Endodermal cell (in vitro differentiated cells): ENCODE data around the gene EGLN1. TPM values are rescaled to one million over a fixed set of nuclear protein-coding genes. Genes with fewer than 3 reads are reported as not detected.

Experiments
- DNase-seq: peaks from one replicate; pipeline ENCODE4 v3.0.0-alpha.2; 2017
- H3K27ac ChIP-seq: 2 replicates; pipeline ENCODE4 v1.5.1; 2013; ENCODE audit warnings: mild to moderate bottlenecking, low read depth, low read length, moderate library complexity
- H3K27me3 ChIP-seq: 2 replicates; pipeline ENCODE4 v1.6.1; 2013; ENCODE audit warnings: mild to moderate bottlenecking, low read length, moderate library complexity; ENCODE audit not compliant: insufficient read depth, control insufficient read depth, poor library complexity, severe bottlenecking
- H3K36me3 ChIP-seq: 2 replicates; pipeline ENCODE4 v1.7.0; 2013; ENCODE audit warnings: mild to moderate bottlenecking, low read length, moderate library complexity; ENCODE audit not compliant: control insufficient read depth, insufficient read depth
- H3K4me1 ChIP-seq: one replicate; pipeline ENCODE4 v1.7.0; 2013; ENCODE audit warnings: low read length; ENCODE audit not compliant: control insufficient read depth, insufficient read depth
- H3K4me3 ChIP-seq: 2 replicates; pipeline ENCODE4 v1.5.1; 2013; ENCODE audit warnings: mild to moderate bottlenecking, low read length, moderate library complexity
- H3K9ac ChIP-seq: 2 replicates; pipeline ENCODE4 v1.6.1; 2013; ENCODE audit warnings: mild to moderate bottlenecking, low read length, moderate library complexity; ENCODE audit not compliant: poor library complexity, severe bottlenecking; ENCODE audit errors: extremely low read depth
- H3K9me3 ChIP-seq: 2 replicates; pipeline ENCODE4 v1.6.1; 2013; ENCODE audit warnings: mild to moderate bottlenecking, low read length, moderate library complexity; ENCODE audit not compliant: control insufficient read depth
- H3K27ac Mint-ChIP-seq: 2 replicates; pipeline ENCODE4 v1.8.0; 2020; ENCODE audit warnings: mixed read lengths
- H3K27me3 Mint-ChIP-seq: 2 replicates; pipeline ENCODE4 v1.8.0; 2021; ENCODE audit warnings: mild to moderate bottlenecking, mixed read lengths; ENCODE audit not compliant: insufficient read depth
- H3K36me3 Mint-ChIP-seq: 2 replicates; pipeline ENCODE4 v1.8.0; 2020; ENCODE audit warnings: low read depth, mixed read lengths
- H3K4me1 Mint-ChIP-seq: 2 replicates; pipeline ENCODE4 v1.8.0; 2020; ENCODE audit warnings: mixed read lengths
- H3K4me3 Mint-ChIP-seq: 2 replicates; pipeline ENCODE4 v1.8.0; 2020; ENCODE audit warnings: mild to moderate bottlenecking, moderate library complexity, mixed read lengths
- H3K9me3 Mint-ChIP-seq: 2 replicates; pipeline ENCODE4 v1.8.0; 2020; ENCODE audit warnings: mild to moderate bottlenecking, mixed read lengths
- WGBS, 2 experiments: methylation state at CpG; one replicate each; pipeline versions ENCODE4 v1.1.5 to v1.1.7; 2013; ENCODE audit warnings: missing lambda C conversion rate in 2 of 2, mixed read lengths in 1 of 2; ENCODE audit not compliant: insufficient coverage in 1 of 2, insufficient read length in 1 of 2; 5-methylcytosine and 5-hydroxymethylcytosine counted together
- total RNA-seq, 2 donors: library from RNA; stranded (reverse); fragmentation: NEBNext Ultra II Directional in 1 of 2; extraction: Animal tissue kit (Norgen Biotek cat#: 25700) in 1 of 2; gene quantifications; 2 replicates in 1 of 2; 3 replicates in 1 of 2; pipeline ENCODE4 v1.2.1, GENCODE V29; 2021
- TF ChIP-seq, protein P1 (sequence below): fragments of 200-600 bp; sonication (generic); conservative IDR thresholded peaks from 2 replicates; pipeline ENCODE4 v1.5.0; 2021; ENCODE audit warnings: antibody characterized with exemption, mild to moderate bottlenecking

EGLN1 gene
- total RNA-seq, 2 donors from 2014 or later = 12.2 to 17.4 TPM

GRCh38 chr1:231420299-231420958, 1.7 kb downstream of the EGLN1 start:
- Mint-ChIP-seq H3K27ac (peak overlapping the region; percentile 88), H3K9me3 (no peaks in the 10 kb centered on the region), H3K36me3 (peaks cover 2% of the 10 kb centered on the region), H3K4me1 (peaks cover 32% of the 10 kb centered on the region), H3K4me3 (peak overlapping the region; percentile 85), H3K27me3 (peaks cover 40% of the 10 kb centered on the region)
- Histone ChIP-seq H3K9ac (peak overlapping the region; percentile 47), H3K27ac (no peak overlapping the region), H3K4me3 (peak overlapping the region; percentile 90), H3K9me3 (no peaks in the 10 kb centered on the region), H3K36me3 (no peaks in the 10 kb centered on the region), H3K27me3 (peaks cover 16% of the 10 kb centered on the region), H3K4me1 (peaks cover 4% of the 10 kb centered on the region)
- DNase-seq = peak; percentile 54
- WGBS, 2 experiments = 2 to 3% methylated on average over 15 to 18 of the region's 18 CpGs
- TF ChIP-seq, protein P1, sequence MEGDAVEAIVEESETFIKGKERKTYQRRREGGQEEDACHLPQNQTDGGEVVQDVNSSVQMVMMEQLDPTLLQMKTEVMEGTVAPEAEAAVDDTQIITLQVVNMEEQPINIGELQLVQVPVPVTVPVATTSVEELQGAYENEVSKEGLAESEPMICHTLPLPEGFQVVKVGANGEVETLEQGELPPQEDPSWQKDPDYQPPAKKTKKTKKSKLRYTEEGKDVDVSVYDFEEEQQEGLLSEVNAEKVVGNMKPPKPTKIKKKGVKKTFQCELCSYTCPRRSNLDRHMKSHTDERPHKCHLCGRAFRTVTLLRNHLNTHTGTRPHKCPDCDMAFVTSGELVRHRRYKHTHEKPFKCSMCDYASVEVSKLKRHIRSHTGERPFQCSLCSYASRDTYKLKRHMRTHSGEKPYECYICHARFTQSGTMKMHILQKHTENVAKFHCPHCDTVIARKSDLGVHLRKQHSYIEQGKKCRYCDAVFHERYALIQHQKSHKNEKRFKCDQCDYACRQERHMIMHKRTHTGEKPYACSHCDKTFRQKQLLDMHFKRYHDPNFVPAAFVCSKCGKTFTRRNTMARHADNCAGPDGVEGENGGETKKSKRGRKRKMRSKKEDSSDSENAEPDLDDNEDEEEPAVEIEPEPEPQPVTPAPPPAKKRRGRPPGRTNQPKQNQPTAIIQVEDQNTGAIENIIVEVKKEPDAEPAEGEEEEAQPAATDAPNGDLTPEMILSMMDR = no peak

DNA sequence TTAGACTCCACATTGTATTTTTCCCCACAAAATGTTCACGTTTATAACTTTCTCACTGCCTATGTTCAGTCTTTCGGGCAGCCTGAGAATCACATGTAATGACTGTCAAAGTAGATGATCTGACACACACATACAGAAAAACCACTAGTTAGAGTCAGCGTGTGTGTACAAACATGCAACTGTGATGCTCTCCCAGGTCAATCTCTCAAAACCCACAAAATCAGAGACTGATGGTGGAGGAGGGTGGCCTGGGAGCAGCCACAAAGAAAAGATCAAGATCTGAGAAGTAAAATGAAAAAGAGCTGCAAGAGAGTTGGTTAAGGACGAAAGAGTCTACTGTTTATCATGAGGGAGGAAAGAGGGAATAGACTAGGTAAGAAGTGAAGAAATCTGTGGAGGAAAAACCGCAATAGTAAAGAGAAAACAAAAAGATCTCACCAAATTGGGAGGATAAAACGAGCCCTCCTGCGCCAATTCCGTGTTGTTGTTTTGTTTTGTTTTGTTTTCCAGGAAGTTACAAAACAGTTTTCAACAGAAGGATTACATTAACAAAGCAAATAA, 2.3 kb downstream of the EGLN1 start:
- Histone ChIP-seq H3K36me3 (no peaks in the 10 kb centered on the region), H3K4me1 (peaks cover 4% of the 10 kb centered on the region), H3K4me3 (peak overlapping the region; percentile 90), H3K27me3 (peaks cover 16% of the 10 kb centered on the region), H3K9me3 (no peaks in the 10 kb centered on the region), H3K27ac (no peak overlapping the region), H3K9ac (no peak overlapping the region)
- H3K4me3 Mint-ChIP-seq = peak overlapping the region; percentile 85
- peaks cover 2% of the 10 kb centered on the region for H3K36me3 Mint-ChIP-seq
- TF ChIP-seq, protein P1 = no peak
- no peak overlapping the region for H3K27ac Mint-ChIP-seq
- WGBS, 2 experiments = 34 to 35% methylated on average over 6 to 8 of the region's 8 CpGs
- H3K27me3 Mint-ChIP-seq = peaks cover 35% of the 10 kb centered on the region
- peaks cover 32% of the 10 kb centered on the region for H3K4me1 Mint-ChIP-seq
- no peak for DNase-seq
- H3K9me3 Mint-ChIP-seq = no peaks in the 10 kb centered on the region

DNA sequence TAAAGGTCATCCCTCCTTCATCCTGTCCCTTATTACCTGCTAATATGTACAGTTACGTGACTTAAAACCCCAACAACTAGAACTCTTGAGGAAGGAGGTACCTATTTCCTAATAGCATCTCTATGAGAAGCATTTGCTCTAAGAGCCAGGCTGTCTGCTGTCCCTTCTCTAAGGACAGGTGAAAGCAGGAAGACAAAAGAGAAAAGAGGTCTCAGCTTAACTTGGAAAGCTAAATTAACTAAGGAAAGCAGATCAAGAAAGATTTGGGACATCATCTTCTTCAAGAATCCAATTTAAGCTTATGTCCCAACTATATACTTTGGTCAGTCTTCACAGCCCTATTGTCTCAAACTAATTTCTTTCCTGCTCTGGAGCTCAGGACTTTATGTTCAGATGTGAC, 2.9 kb downstream of the EGLN1 start:
- no peak for DNase-seq
- Mint-ChIP-seq H3K9me3 (no peaks in the 10 kb centered on the region), H3K27me3 (peaks cover 32% of the 10 kb centered on the region), H3K27ac (no peak overlapping the region), H3K36me3 (peaks cover 2% of the 10 kb centered on the region), H3K4me1 (peaks cover 34% of the 10 kb centered on the region), H3K4me3 (peak overlapping the region; percentile 85)
- Histone ChIP-seq H3K9me3 (no peaks in the 10 kb centered on the region), H3K27me3 (peaks cover 16% of the 10 kb centered on the region), H3K4me1 (peaks cover 4% of the 10 kb centered on the region), H3K4me3 (peak overlapping the region; percentile 90), H3K36me3 (no peaks in the 10 kb centered on the region), H3K9ac (no peak overlapping the region), H3K27ac (no peak overlapping the region)
- TF ChIP-seq, protein P1 = no peak
- 91% methylated on average over 1 of the region's 1 CpG; no CpG with 5 or more reads in 1 of the 2 experiments for WGBS, 2 experiments
